Measurements from ENCODE around the gene C1QA.

DNA sequence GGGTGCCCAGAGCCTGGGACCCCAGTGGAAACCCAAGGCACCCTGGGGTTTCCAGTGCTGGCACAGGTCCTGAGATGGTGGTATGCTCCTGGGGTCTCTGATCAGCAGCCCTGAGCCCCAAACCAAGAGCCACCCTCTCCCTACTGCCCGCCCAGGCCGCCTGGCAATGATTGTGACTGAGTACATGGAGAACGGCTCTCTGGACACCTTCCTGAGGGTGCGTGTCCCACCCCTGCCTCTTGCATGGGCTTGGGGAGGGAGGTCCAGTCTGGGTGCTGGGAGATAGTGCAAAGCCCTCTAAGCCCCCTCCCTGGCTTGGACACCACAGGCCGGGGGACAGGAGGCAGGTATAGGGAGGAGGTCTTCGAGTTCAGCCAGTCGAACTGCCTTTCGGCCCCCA lies 38.4 kb upstream of the C1QA start:
- TF ChIP-seq, protein P1, sequence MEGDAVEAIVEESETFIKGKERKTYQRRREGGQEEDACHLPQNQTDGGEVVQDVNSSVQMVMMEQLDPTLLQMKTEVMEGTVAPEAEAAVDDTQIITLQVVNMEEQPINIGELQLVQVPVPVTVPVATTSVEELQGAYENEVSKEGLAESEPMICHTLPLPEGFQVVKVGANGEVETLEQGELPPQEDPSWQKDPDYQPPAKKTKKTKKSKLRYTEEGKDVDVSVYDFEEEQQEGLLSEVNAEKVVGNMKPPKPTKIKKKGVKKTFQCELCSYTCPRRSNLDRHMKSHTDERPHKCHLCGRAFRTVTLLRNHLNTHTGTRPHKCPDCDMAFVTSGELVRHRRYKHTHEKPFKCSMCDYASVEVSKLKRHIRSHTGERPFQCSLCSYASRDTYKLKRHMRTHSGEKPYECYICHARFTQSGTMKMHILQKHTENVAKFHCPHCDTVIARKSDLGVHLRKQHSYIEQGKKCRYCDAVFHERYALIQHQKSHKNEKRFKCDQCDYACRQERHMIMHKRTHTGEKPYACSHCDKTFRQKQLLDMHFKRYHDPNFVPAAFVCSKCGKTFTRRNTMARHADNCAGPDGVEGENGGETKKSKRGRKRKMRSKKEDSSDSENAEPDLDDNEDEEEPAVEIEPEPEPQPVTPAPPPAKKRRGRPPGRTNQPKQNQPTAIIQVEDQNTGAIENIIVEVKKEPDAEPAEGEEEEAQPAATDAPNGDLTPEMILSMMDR (conservative IDR thresholded peaks at IDR 0.05): no peak
- no peak for TF ChIP-seq ZFX (IDR thresholded peaks at IDR 0.05)

Data from C4-2B (cell line).